ENCODE results near the gene CBL. TPM values are rescaled to one million over a fixed set of nuclear protein-coding genes. Genes with fewer than 3 reads are reported as not detected.

The CBL gene
- polyA plus RNA-seq, 1 of the 3 experiments (the other 2 are of a cell fraction): 9.5 TPM

DNA sequence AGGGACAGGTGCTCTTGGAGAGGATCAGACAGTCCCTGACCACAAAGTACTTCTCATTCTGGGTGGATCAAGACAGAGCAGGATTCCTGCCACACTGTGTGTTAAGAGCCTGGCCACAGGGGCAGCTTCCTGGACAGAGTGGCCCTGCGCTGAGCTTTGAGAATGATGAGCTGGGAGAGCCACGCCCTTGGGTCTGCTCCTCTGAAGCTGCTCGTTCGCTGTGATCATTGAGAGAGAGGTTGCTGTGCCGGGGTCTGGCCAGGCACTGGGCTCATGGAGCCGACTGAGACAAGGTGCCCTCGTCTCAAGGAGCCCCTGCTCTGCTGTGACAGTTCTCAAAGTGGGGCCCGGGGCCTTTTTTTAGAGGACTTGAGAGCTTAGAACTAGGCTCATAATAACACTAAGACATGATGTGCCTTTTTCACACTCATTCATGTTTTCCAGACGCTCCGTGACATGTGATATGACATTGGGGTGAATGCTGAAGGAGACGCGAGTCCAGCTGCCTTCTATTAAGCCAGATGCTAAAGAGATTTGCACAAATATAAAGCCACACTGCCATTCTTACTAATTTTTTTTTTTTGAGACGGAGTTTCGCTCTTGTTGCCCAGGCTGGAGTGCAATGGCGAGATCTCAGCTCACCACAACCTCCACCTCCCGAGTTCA lies 141.9 kb downstream of the CBL start:
- H3K27me3 ChIP-seq (ENCODE audit: insufficient read depth): no peaks in the 10 kb centered on the region; the same call in 1 of the 2 replicates
- WGBS (ENCODE audit: low lambda C conversion rate): 82% methylated on average over 10 of the region's 16 CpGs
- DNase-seq: no peak

DNA sequence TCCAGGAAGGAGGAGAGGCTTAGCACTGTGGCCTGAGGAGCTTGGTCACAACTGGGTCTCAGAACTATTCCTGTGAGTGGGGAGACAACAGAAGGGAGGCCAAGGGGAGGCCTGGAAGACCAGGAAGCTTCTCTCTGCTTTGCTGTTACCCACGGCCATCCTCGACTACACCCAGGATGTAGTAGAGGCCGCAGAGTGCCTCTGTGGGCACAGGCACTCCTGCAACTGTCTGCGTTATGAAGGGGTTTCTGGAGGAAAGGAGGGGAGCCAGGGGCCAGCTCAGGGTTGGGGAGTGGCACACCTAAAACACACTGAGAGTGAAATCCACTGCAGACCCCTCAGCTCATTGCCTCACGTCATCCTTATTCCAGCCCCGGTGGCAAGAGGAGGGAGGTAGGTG lies 144.2 kb downstream of the CBL start:
- TF ChIP-seq MEF2A (IDR thresholded peaks at IDR 0.05; ENCODE audit: borderline replicate concordance, low read depth) (no peak), CHD2 (IDR thresholded peaks at IDR 0.05; ENCODE audit: low read length, partially characterized antibody) (no peak), SMC3 (IDR thresholded peaks at IDR 0.05; ENCODE audit: low read depth, low read length) (no peak), TEAD4 (IDR thresholded peaks at IDR 0.05; ENCODE audit: borderline replicate concordance, insufficient read depth) (no peak)
- TF ChIP-seq, protein P1, sequence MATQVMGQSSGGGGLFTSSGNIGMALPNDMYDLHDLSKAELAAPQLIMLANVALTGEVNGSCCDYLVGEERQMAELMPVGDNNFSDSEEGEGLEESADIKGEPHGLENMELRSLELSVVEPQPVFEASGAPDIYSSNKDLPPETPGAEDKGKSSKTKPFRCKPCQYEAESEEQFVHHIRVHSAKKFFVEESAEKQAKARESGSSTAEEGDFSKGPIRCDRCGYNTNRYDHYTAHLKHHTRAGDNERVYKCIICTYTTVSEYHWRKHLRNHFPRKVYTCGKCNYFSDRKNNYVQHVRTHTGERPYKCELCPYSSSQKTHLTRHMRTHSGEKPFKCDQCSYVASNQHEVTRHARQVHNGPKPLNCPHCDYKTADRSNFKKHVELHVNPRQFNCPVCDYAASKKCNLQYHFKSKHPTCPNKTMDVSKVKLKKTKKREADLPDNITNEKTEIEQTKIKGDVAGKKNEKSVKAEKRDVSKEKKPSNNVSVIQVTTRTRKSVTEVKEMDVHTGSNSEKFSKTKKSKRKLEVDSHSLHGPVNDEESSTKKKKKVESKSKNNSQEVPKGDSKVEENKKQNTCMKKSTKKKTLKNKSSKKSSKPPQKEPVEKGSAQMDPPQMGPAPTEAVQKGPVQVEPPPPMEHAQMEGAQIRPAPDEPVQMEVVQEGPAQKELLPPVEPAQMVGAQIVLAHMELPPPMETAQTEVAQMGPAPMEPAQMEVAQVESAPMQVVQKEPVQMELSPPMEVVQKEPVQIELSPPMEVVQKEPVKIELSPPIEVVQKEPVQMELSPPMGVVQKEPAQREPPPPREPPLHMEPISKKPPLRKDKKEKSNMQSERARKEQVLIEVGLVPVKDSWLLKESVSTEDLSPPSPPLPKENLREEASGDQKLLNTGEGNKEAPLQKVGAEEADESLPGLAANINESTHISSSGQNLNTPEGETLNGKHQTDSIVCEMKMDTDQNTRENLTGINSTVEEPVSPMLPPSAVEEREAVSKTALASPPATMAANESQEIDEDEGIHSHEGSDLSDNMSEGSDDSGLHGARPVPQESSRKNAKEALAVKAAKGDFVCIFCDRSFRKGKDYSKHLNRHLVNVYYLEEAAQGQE (IDR thresholded peaks at IDR 0.05; ENCODE audit: low read depth, low read length): no peak
- H3K9me3 ChIP-seq: no peaks in the 10 kb centered on the region
- no peaks in the 10 kb centered on the region; the same call in 1 of the 2 replicates for H3K27me3 ChIP-seq (ENCODE audit: insufficient read depth)
- H3K36me3 ChIP-seq (replicated peaks in 1 of 2; ENCODE audit: control insufficient read depth in 1 of 2, insufficient read depth in 2 of 2, low read length in 1 of 2): no peaks in the 10 kb centered on the region
- no peak overlapping the region for H3K4me2 ChIP-seq
- ChIA-PET CTCF (interaction anchor here (1.0 to 11.0 kb wide), 8 partner anchors 10 to 145 kb away, joined by 3 to 85 read pairs (median 4); partner anchors contain the start of genes CBL and USP2), POLR2A (no interaction called here)
- WGBS (ENCODE audit: low lambda C conversion rate): 79% methylated on average over 5 of the region's 6 CpGs
- H3K9ac ChIP-seq: no peak overlapping the region
- no peak overlapping the region for H3K4me3 ChIP-seq (ENCODE audit: low read depth in 2 of 2, low read length in 1 of 2)
- peaks cover 0 to 18% of the 10 kb centered on the region in 2 experiments; a peak in 1 of 4 replicates for H3K4me1 ChIP-seq (ENCODE audit: control insufficient read depth in 1 of 2, insufficient read depth in 2 of 2, low read depth in 1 of 2, low read length in 1 of 2)
- H3K79me2 ChIP-seq (ENCODE audit: insufficient read depth): no peaks in the 10 kb centered on the region
- no peaks in the 10 kb centered on the region for H3K9me2 ChIP-seq
- H2AFZ ChIP-seq (ENCODE audit: low read depth): no peak overlapping the region
- no peak overlapping the region for H3K27ac ChIP-seq (ENCODE audit: low read depth in 2 of 2, low read length in 1 of 2)
- no peaks in the 10 kb centered on the region for H4K20me1 ChIP-seq (ENCODE audit: insufficient read depth)
- no peaks in the 10 kb centered on the region for H3F3A ChIP-seq (replicated peaks; ENCODE audit: insufficient read depth)
- no peak for DNase-seq

More for the DNA sequence above, 141.9 kb downstream of the CBL start:
- H3K9me3 ChIP-seq: no peaks in the 10 kb centered on the region
- TF ChIP-seq NFIC (IDR thresholded peaks at IDR 0.05; ENCODE audit: borderline replicate concordance) (no peak), FOXJ3 (CRISPR knock-in tag; IDR thresholded peaks at IDR 0.05) (no peak), FOSL2 (IDR thresholded peaks at IDR 0.05; ENCODE audit: borderline replicate concordance, low read depth) (no peak)
- TF ChIP-seq, protein P2, sequence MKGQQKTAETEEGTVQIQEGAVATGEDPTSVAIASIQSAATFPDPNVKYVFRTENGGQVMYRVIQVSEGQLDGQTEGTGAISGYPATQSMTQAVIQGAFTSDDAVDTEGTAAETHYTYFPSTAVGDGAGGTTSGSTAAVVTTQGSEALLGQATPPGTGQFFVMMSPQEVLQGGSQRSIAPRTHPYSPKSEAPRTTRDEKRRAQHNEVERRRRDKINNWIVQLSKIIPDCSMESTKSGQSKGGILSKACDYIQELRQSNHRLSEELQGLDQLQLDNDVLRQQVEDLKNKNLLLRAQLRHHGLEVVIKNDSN (IDR thresholded peaks at IDR 0.05; ENCODE audit: borderline replicate concordance, low read depth): no peak
- no peak overlapping the region for H2AFZ ChIP-seq (ENCODE audit: low read depth)
- POLR2A ChIA-PET: interaction anchor here (1.5 kb wide), 1 partner anchor 10 kb away, joined by 8 read pairs; no protein-coding TSS in a partner anchor
- no peak overlapping the region for H3K27ac ChIP-seq (ENCODE audit: low read depth in 2 of 2, low read length in 1 of 2)
- no peaks in the 10 kb centered on the region for H3F3A ChIP-seq (replicated peaks; ENCODE audit: insufficient read depth)
- peaks cover 0 to 13% of the 10 kb centered on the region in 2 experiments; a peak in 1 of 4 replicates for H3K4me1 ChIP-seq (ENCODE audit: control insufficient read depth in 1 of 2, insufficient read depth in 2 of 2, low read depth in 1 of 2, low read length in 1 of 2)
- H3K9ac ChIP-seq: no peak overlapping the region
- no peaks in the 10 kb centered on the region for H3K36me3 ChIP-seq (replicated peaks in 1 of 2; ENCODE audit: control insufficient read depth in 1 of 2, insufficient read depth in 2 of 2, low read length in 1 of 2)
- H3K9me2 ChIP-seq: no peaks in the 10 kb centered on the region
- H4K20me1 ChIP-seq (ENCODE audit: insufficient read depth): no peaks in the 10 kb centered on the region
- no peak overlapping the region for H3K4me2 ChIP-seq
- CTCF ChIA-PET: interaction anchor here (1.6 to 11.0 kb wide), 5 partner anchors 9 to 133 kb away, joined by 3 to 90 read pairs (median 42); no protein-coding TSS in a partner anchor
- H3K79me2 ChIP-seq (ENCODE audit: insufficient read depth): no peaks in the 10 kb centered on the region
- no peak overlapping the region for H3K4me3 ChIP-seq (ENCODE audit: low read depth in 2 of 2, low read length in 1 of 2)
